OCI-LY3 (cell line): ENCODE data around the gene SMPX.

ENCODE experiments used
- CTCF ChIP-seq: fragments of 200-600, 300-600 bp; sonication (generic); IDR thresholded peaks from 2 replicates; pipeline ENCODE4 v1.5.1; 2014; ENCODE audit warnings: antibody characterized with exemption, low read length, low read depth
- EZH2phosphoT487 ChIP-seq: fragments of 200-600 bp; shearing (Covaris generic); IDR thresholded peaks from 2 replicates; pipeline ENCODE4 v1.6.1; 2018; ENCODE audit warnings: antibody characterized with exemption, mixed run types, low read depth

- TF ChIP-seq CTCF (no peak), EZH2phosphoT487 (no peak)
Measured at GRCh38 chrX:21691512-21692018, 66.4 kb downstream of the SMPX start.
